HAP-1 (cell line): Measurements from ENCODE around the gene POU2AF2.

Experiments used
- DNase-seq, 2 experiments: peaks; one replicate each; pipeline ENCODE4 v3.0.0-alpha.2; 2016 to 2020; ENCODE audit warnings: low spot score in 2 of 2
- H3K27me3 ChIP-seq: fragments of 250-450 bp; sonication (Bioruptor Pico); 2 replicates; pipeline ENCODE4 v1.5.1; 2020; ENCODE audit warnings: low read depth, mild to moderate bottlenecking, moderate library complexity
- H3K36me3 ChIP-seq: fragments of 250-450 bp; sonication (Bioruptor Pico); replicated peaks from 2 replicates; pipeline ENCODE4 v1.5.1; 2020; ENCODE audit warnings: mild to moderate bottlenecking
- H3K4me1 ChIP-seq: fragments of 250-450 bp; sonication (Bioruptor Pico); 2 replicates; pipeline ENCODE4 v1.5.1; 2020; ENCODE audit warnings: mild to moderate bottlenecking
- H3K4me3 ChIP-seq: fragments of 250-450 bp; sonication (Bioruptor Pico); 2 replicates; pipeline ENCODE4 v1.5.1; 2020; ENCODE audit warnings: mild to moderate bottlenecking, moderate library complexity
- H3K9me3 ChIP-seq: fragments of 250-450 bp; sonication (Bioruptor Pico); 2 replicates; pipeline ENCODE4 v1.5.1; 2020; ENCODE audit warnings: mild to moderate bottlenecking, moderate library complexity
- in situ Hi-C: fragments of 300-500 bp; cut with MboI; formaldehyde crosslinking; loops from 3 replicates; pipeline ENCODE4 v1.14.3; 2020; ENCODE audit warnings: low sequenced_read_pairs, inconsistent platforms, mixed read lengths

POU2AF2 gene

DNA sequence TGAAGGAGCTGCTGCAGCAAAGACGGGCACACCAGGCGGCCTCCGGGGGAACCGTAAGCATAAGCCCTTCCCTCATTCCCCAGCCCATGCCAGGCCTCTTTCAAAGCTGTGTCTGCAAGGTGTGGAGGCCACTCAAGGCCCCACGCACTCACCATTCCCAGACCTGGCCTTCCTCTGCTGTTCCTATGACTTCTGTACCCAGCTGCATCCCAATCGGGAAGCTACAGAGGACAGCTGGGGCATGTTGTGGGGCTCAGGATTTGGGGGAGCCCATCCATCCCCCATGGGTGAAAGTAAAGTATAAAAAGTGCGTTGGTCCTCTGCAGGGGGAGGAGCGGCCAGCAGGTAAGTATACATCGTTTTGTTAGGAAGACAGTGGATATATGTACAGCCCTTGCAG is 55.0 kb downstream of the POU2AF2 start:
- H3K9me3 ChIP-seq, result no peaks in the 10 kb centered on the region
- H3K4me3 ChIP-seq, result no peak overlapping the region
- in situ Hi-C loops, result no loop called here
- peaks cover 21% of the 10 kb centered on the region for H3K27me3 ChIP-seq
- no peaks in the 10 kb centered on the region for H3K36me3 ChIP-seq
- no peaks in the 10 kb centered on the region for H3K4me1 ChIP-seq
- no peak for DNase-seq

GRCh38 chr11:111301004-111301841 is 55.7 kb downstream of the POU2AF2 start:
- no peaks in the 10 kb centered on the region for H3K36me3 ChIP-seq
- in situ Hi-C loops, result no loop called here
- H3K27me3 ChIP-seq, result peaks cover 22% of the 10 kb centered on the region
- no peak for DNase-seq
- H3K9me3 ChIP-seq, result no peaks in the 10 kb centered on the region
- H3K4me3 ChIP-seq, result no peak overlapping the region
- H3K4me1 ChIP-seq, result no peaks in the 10 kb centered on the region

DNA sequence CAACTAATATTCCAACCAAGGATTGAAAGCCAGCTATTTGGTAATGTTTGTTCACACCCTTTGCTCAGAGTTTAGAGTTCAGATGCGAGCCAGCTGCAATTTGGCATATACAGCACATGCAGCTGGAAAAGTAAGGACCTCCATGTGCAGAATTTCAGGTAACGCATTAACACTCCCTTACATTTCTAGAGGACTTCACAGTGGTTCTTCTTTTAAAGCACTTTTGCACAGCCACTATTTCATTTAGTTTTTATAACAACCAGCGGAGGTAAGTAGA is 56.3 kb downstream of the POU2AF2 start:
- in situ Hi-C loops, result no loop called here
- Histone ChIP-seq H3K9me3 (no peaks in the 10 kb centered on the region), H3K4me3 (no peak overlapping the region), H3K4me1 (no peaks in the 10 kb centered on the region), H3K27me3 (peaks cover 22% of the 10 kb centered on the region), H3K36me3 (no peaks in the 10 kb centered on the region)
- no peak for DNase-seq

DNA sequence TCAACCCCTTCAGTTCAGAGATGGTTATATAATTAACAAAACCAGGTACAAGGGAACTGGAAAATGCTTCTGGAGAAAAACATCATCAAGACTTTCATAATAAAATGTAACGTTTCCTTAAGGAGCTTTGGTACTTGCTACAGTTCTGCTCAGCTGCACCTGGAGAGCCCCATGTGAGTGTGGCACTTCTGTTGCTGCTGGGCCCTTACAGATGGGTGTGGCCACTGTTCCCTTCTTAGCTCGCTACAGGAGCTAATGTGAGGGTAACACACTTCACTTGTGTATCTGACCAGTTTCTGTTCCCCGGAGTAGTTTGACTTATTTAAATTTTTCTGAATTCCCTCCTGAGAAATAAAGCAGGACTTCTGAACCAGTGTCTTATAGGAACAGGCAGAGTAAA is 56.8 kb downstream of the POU2AF2 start:
- H3K9me3 ChIP-seq, result no peaks in the 10 kb centered on the region
- no peak overlapping the region for H3K4me3 ChIP-seq
- H3K4me1 ChIP-seq, result no peaks in the 10 kb centered on the region
- in situ Hi-C loops, result no loop called here
- no peaks in the 10 kb centered on the region for H3K36me3 ChIP-seq
- peaks cover 22% of the 10 kb centered on the region for H3K27me3 ChIP-seq
- no peak for DNase-seq

DNA sequence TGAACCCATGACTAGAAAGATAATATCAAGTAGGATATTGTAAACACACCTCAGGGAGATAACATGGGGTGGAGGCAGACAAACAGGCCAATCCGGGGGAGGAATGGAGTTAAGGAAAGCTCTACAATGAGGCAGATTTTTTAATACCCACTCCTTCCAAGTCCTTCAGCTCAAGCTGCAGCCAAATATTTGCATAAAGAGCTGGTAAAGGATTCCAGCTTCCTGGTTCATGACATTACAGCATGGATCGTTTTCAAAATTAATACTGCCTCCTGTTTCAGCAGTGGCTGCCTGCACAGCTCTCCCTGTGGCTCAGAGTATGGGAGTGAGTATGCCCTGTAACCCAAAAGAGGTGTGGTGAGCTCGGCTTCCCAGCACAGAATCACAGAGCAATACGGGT is 57.9 kb downstream of the POU2AF2 start:
- DNase-seq, result no peak
- H3K4me3 ChIP-seq, result no peak overlapping the region

DNA sequence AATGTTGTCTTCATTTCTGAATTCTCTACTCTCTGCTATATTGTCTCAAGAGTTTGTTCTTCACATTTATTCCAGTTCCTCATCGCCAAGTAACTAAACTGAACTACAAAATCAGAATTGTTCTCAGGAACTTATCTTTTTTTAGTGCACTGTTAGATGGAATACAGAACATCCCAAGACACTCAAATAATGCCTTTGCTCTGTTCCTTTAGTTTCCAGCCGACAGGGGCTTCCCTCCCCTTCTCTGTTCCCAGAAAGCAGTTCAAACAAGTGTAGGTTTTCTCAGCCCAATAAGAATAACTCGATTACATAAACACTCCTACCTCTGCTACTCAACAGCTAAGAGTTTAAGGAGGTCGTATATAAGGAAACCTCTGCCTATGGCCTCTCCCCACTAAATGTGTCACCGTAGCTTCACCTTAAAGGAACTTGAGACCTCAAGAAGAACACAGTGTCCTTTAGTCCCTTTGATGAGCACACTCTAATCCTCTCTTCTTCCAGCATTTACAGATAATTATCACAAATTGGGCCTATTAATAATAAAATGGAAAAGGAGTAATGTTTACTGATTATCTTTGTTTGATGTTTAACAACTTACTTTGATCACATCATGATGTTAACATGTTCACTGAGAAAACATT is 59.8 kb downstream of the POU2AF2 start:
- no peaks in the 10 kb centered on the region for H3K36me3 ChIP-seq
- DNase-seq, result no peak
- no peak overlapping the region for H3K4me3 ChIP-seq
- in situ Hi-C loops, result no loop called here
- H3K4me1 ChIP-seq, result no peaks in the 10 kb centered on the region
- no peaks in the 10 kb centered on the region for H3K9me3 ChIP-seq
- H3K27me3 ChIP-seq, result peaks cover 15% of the 10 kb centered on the region

More for the DNA sequence above, 57.9 kb downstream of the POU2AF2 start:
- no peaks in the 10 kb centered on the region for H3K4me1 ChIP-seq
- in situ Hi-C loops, result no loop called here
- peaks cover 22% of the 10 kb centered on the region for H3K27me3 ChIP-seq
- no peaks in the 10 kb centered on the region for H3K9me3 ChIP-seq
- no peaks in the 10 kb centered on the region for H3K36me3 ChIP-seq

DNA sequence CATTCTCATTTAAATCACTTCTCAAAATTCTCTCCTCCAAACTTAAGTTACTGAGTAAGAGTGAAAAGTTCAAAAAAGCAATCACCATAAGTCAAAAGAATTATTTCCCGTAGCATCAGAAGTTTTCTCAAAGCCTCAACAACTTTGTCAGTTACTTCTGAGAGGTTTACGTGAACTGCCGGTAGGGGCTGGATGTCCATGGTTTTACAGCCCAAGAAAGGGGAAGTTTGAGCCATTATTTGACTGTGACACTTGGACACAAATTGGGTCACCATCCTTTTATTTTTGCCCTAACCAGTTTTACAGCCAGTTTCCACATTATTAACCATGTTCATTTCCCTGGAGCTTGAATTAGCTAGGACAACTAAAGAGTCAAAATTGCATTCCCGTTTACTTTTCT is 60.4 kb downstream of the POU2AF2 start:
- no peaks in the 10 kb centered on the region for H3K4me1 ChIP-seq
- H3K4me3 ChIP-seq, result no peak overlapping the region
- in situ Hi-C loops, result no loop called here
- no peaks in the 10 kb centered on the region for H3K36me3 ChIP-seq
- no peak for DNase-seq
- H3K27me3 ChIP-seq, result peaks cover 10% of the 10 kb centered on the region
- H3K9me3 ChIP-seq, result no peaks in the 10 kb centered on the region

DNA sequence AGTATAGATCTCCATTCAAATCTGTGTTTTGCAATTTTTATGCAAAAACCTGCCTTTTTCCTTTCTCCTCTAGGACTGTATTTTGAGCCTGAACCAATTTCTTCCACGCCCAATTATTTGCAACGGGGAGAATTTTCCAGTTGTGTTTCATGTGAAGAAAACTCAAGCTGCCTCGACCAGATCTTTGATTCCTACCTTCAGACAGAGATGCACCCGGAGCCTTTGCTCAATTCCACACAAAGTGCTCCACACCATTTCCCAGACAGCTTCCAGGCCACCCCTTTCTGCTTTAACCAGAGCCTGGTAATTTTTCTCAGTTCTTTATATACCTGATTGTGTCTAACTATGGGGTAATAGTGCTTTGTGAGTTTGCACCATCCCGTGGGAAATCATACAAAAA is 60.8 kb downstream of the POU2AF2 start:
- peaks cover 10% of the 10 kb centered on the region for H3K27me3 ChIP-seq
- H3K4me1 ChIP-seq, result no peaks in the 10 kb centered on the region
- DNase-seq, result no peak
- no peaks in the 10 kb centered on the region for H3K9me3 ChIP-seq
- in situ Hi-C loops, result no loop called here
- no peak overlapping the region for H3K4me3 ChIP-seq
- H3K36me3 ChIP-seq, result no peaks in the 10 kb centered on the region

GRCh38 chr11:111307472-111308108 is 62.1 kb downstream of the POU2AF2 start:
- Histone ChIP-seq H3K27me3 (peaks cover 10% of the 10 kb centered on the region), H3K4me3 (no peak overlapping the region), H3K9me3 (no peaks in the 10 kb centered on the region), H3K4me1 (no peaks in the 10 kb centered on the region), H3K36me3 (no peaks in the 10 kb centered on the region)
- in situ Hi-C loops, result no loop called here
- no peak for DNase-seq

DNA sequence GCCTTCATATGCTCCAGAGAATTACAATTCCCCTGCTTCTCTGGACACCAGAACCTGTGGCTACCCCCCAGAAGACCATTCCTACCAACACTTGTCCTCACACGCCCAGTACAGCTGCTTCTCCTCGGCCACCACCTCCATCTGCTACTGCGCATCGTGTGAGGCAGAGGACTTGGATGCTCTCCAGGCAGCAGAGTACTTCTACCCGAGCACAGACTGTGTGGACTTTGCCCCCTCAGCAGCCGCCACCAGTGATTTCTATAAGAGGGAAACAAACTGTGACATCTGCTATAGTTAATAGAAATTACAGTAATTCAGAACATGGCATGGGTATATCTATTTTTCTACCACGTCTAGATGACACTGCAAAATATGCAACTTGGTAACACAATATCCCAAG is 62.6 kb downstream of the POU2AF2 start:
- H3K36me3 ChIP-seq, result no peaks in the 10 kb centered on the region
- no peaks in the 10 kb centered on the region for H3K9me3 ChIP-seq
- peaks cover 10% of the 10 kb centered on the region for H3K27me3 ChIP-seq
- H3K4me3 ChIP-seq, result no peak overlapping the region
- in situ Hi-C loops, result no loop called here
- no peaks in the 10 kb centered on the region for H3K4me1 ChIP-seq
- DNase-seq, result no peak

DNA sequence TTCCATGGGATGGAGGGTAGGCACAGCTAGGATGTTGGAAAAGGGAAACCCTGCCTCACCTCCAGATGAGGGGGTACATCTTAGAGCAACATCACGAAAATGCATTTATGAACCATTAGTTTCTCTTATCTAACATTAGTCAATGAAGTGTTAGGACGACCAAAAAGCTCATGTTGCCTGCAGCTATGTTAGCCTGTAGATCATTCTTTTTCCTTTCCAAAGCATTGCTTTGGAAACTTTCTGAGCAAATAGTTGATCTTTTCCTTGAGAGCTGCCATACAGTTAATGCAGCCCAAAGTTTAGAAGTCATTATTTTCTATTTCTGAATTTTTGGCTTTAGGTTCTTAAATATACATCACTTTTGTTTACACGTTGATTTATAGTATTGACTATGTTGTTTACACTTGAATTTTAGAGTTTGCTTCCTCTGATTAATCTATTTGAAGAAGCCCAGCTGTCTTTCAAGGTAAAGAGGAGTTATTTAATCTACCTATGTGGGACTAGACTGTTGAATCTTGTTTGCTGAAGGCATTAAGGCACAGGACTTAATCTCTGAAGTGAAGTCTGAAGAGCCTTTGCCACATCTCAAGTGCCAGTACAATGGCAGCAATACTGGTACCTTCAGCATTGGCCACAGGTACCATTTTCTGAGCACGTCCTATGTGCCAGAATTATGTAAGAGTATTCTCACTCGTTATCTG is 63.8 kb downstream of the POU2AF2 start:
- no peaks in the 10 kb centered on the region for H3K9me3 ChIP-seq
- H3K27me3 ChIP-seq, result peaks cover 5% of the 10 kb centered on the region
- in situ Hi-C loops, result no loop called here
- no peaks in the 10 kb centered on the region for H3K4me1 ChIP-seq
- no peak overlapping the region for H3K4me3 ChIP-seq
- no peak for DNase-seq
- no peaks in the 10 kb centered on the region for H3K36me3 ChIP-seq

GRCh38 chr11:111310088-111310487 is 64.6 kb downstream of the POU2AF2 start:
- Histone ChIP-seq H3K27me3 (peaks cover 3% of the 10 kb centered on the region), H3K4me1 (no peaks in the 10 kb centered on the region), H3K4me3 (no peak overlapping the region), H3K36me3 (no peaks in the 10 kb centered on the region), H3K9me3 (no peaks in the 10 kb centered on the region)
- in situ Hi-C loops, result no loop called here
- no peak for DNase-seq

DNA sequence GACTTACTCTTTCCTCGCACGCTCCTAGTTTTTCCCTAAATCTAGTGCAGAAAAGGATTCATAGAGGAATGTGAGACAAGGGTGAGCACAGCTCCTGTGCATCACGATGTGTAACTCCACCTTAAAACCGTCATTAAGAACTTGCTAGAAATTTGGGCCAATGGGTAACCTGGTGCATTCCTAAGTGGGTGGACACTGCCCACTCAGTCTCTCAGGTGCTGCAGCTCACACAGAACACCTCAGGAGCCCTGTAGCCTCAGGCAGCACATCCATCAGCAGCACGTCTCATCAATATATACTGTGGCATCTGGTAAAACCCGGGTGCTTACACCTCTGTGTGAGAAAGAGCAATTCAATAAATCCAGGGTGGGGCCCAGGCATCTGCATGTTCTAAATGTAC is 65.2 kb downstream of the POU2AF2 start:
- no peak overlapping the region for H3K4me3 ChIP-seq
- DNase-seq, result no peak
- in situ Hi-C loops, result no loop called here
- no peaks in the 10 kb centered on the region for H3K9me3 ChIP-seq
- H3K4me1 ChIP-seq, result no peaks in the 10 kb centered on the region
- H3K36me3 ChIP-seq, result no peaks in the 10 kb centered on the region
- no peaks in the 10 kb centered on the region; the same call in 1 of the 2 replicates for H3K27me3 ChIP-seq

- no peak for DNase-seq
- Histone ChIP-seq H3K4me3 (no peak overlapping the region), H3K27me3 (no peaks in the 10 kb centered on the region; the same call in 1 of the 2 replicates), H3K9me3 (no peaks in the 10 kb centered on the region), H3K36me3 (no peaks in the 10 kb centered on the region), H3K4me1 (no peaks in the 10 kb centered on the region)
- in situ Hi-C loops, result no loop called here
These were observed 66.6 kb downstream of the POU2AF2 start for GRCh38 chr11:111312076-111312475.
